Peyer's patch (tissue), 4 donors: Measurements from ENCODE around the gene TLK1. TPM values are rescaled to one million over a fixed set of nuclear protein-coding genes. Genes with fewer than 3 reads are reported as not detected.
A peak's percentile ranks its signal among the peaks of the same experiment; 100 is the strongest.

ENCODE experiments used
- DNase-seq, 3 donors: peaks; one replicate each; pipeline ENCODE4 v3.0.0-alpha.2; 2017 to 2019
- H3K27ac ChIP-seq, 4 donors: fragments of 200-600 bp; sonication (generic); one replicate each; pipeline ENCODE4 v1.5.1; 2016 to 2019
- H3K27me3 ChIP-seq, 2 donors: fragments of 200-600 bp; sonication (generic); one replicate each; pipeline ENCODE4 v1.5.1; 2019
- H3K36me3 ChIP-seq, 3 donors: fragments of 200-600 bp; sonication (generic); one replicate each; pipeline ENCODE4 v1.5.1; 2016 to 2019
- H3K4me1 ChIP-seq, 4 donors: fragments of 200-600 bp; sonication (generic); one replicate each; pipeline ENCODE4 v1.5.1; 2016 to 2019
- H3K4me3 ChIP-seq, 4 donors: fragments of 200-600 bp; sonication (generic); 1 replicate in 3 of 4; 2 replicates in 1 of 4; pipeline ENCODE4 v1.5.1; 2016 to 2019; ENCODE audit warnings: mild to moderate bottlenecking in 1 of 4
- H3K9me3 ChIP-seq, 4 donors: fragments of 200-600 bp; sonication (generic); one replicate each; pipeline ENCODE4 v1.5.1; 2016 to 2019; ENCODE audit warnings: mild to moderate bottlenecking in 1 of 4
- POLR2A ChIP-seq, 2 donors: fragments of 450-650 bp; IDR thresholded peaks; one replicate each; pipeline ENCODE4 v1.5.1; 2017; ENCODE audit warnings: antibody characterized with exemption in 2 of 2, mild to moderate bottlenecking in 2 of 2, moderate library complexity in 2 of 2
- total RNA-seq, 4 donors: library from RNA; depleted of rRNA; stranded (reverse); fragments of >200 nt; gene quantifications; one replicate each; pipeline ENCODE4 v1.1.0, GENCODE V29; 2016
- TF ChIP-seq, protein P1 (sequence below), 6 experiments: fragments of 450-650 bp in 4 of 6; fragments of 200-600 bp in 2 of 6; sonication (generic) in 1 of 6; IDR thresholded peaks; one replicate each; pipeline ENCODE4 v1.5.1; 2017 to 2019; ENCODE audit warnings: antibody characterized with exemption in 6 of 6, mild to moderate bottlenecking in 3 of 6, moderate library complexity in 1 of 6

The TLK1 gene
- total RNA-seq, 4 donors from 2014 or later, result 26.4 to 99.0 (median 45.0) TPM

DNA sequence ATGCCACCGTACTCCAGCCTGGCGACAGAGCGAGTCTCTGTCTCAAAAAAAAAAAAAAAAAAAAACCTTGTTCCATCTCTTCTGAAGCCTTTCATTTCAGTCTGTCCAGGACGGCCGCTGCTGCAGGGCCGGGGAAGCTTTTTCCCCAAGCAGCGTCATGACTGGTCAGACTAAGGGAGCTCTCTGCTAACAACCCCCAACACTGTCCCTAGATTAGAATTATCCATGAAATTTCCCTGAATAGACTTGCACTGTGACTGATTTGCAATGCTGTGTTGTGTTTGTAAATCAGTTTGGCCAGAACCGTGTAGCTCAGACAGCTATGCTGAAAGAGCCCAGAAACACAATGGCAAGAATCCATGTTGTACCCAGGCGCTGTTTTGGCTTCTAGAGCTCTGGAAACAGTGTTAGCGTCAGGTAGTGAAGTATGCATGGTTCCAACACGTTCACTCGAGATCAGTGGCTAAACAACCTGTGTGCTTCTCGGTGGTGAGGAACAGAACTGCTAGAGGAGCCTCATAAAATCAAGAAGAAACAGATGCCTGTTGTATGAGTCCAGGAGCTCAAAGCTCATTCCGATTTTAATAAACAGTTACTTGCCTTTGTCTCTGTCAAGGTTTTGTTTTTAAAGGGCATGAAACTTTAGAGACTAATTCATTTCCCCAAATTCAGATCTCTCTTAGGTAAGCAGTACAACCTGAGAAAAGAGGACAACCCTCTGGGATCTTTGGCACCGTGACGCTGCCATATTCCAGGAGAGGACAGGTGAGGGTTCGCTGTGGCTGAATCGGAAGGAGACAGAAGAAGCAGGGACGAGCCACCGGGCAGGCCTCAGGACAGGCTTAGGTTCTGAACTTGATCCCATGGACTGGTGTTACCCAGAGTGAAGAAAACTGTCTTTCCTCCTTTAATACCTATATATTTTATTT lies 188.1 kb downstream of the TLK1 start:
- Histone ChIP-seq H3K27me3 (no peaks in the 10 kb centered on the region), H3K36me3 (peaks cover 0 to under 1% (median 0%) of the 10 kb centered on the region in 3 donors), H3K9me3 (no peaks in the 10 kb centered on the region), H3K4me1 (peaks cover 0 to 9% (median 0%) of the 10 kb centered on the region in 4 donors), H3K4me3 (peak overlapping the region in 3 of 4 donors; percentile 54 to 78 (median 66)), H3K27ac (peak overlapping the region in 1 of 4 donors; percentile 77)
- TF ChIP-seq, protein P1, sequence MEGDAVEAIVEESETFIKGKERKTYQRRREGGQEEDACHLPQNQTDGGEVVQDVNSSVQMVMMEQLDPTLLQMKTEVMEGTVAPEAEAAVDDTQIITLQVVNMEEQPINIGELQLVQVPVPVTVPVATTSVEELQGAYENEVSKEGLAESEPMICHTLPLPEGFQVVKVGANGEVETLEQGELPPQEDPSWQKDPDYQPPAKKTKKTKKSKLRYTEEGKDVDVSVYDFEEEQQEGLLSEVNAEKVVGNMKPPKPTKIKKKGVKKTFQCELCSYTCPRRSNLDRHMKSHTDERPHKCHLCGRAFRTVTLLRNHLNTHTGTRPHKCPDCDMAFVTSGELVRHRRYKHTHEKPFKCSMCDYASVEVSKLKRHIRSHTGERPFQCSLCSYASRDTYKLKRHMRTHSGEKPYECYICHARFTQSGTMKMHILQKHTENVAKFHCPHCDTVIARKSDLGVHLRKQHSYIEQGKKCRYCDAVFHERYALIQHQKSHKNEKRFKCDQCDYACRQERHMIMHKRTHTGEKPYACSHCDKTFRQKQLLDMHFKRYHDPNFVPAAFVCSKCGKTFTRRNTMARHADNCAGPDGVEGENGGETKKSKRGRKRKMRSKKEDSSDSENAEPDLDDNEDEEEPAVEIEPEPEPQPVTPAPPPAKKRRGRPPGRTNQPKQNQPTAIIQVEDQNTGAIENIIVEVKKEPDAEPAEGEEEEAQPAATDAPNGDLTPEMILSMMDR (IDR thresholded peaks at IDR 0.05), result no peak
- no peak for TF ChIP-seq POLR2A (IDR thresholded peaks at IDR 0.05)
- no peak for DNase-seq

DNA sequence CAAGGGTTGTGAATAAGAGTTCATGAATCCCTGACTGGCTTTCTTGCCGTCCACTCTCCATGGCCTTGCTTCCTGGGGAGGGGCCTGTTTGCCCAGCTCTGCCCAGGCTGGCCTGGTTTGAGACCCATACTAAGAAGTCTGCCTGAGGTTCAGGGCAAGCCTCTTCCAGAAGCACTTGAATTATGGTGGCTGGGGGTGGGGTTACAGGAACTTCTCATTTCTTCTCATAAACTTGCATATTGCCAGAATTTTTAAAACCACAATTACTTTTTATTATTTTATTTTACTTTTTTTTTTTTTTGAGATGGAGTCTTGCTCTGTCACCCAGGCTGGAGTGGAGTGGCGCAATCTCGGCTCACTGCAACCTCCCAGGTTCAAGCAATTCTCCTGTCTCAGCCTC lies 189.6 kb downstream of the TLK1 start:
- Histone ChIP-seq H3K9me3 (no peaks in the 10 kb centered on the region), H3K27me3 (no peaks in the 10 kb centered on the region), H3K4me1 (peaks cover 0 to 9% (median 0%) of the 10 kb centered on the region in 4 donors), H3K27ac (no peak overlapping the region), H3K4me3 (no peak overlapping the region), H3K36me3 (peaks cover 0 to 16% (median 0%) of the 10 kb centered on the region in 3 donors)
- no peak for TF ChIP-seq POLR2A (IDR thresholded peaks at IDR 0.05)
- no peak for DNase-seq

DNA sequence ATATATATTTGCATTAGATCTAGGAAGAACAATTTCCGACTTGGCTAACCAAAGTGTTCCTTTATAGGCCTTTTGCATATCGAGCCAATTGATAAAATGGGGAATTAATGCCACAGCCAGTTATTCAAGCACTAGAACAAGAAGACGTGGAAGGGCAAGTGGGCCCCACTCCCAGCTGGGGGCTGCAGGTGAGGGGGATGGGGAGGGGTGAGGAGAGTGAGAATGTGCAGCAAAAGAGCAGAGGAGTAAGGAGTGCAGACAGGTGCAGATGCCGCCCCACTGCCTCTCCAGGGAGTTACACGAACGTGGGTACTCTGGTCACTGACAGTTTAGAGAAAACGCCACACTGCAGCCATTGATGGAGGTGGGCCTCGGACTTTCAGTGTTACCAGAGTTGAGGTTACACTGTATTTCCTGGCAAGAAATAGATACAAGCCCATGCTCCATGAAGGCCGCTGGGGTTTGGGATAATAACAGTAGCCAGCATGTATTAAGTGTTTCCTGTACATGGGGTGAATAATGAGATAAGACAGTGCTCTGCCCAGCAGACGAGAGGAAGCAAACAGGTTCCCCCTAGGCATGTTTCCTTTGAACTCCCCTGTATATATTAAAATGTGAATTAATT lies 190.7 kb downstream of the TLK1 start:
- Histone ChIP-seq H3K4me1 (peaks cover 0 to 9% (median 0%) of the 10 kb centered on the region in 4 donors), H3K36me3 (peaks cover 0 to 27% (median 0%) of the 10 kb centered on the region in 3 donors), H3K27ac (no peak overlapping the region), H3K27me3 (no peaks in the 10 kb centered on the region), H3K4me3 (no peak overlapping the region), H3K9me3 (no peaks in the 10 kb centered on the region)
- TF ChIP-seq POLR2A (IDR thresholded peaks at IDR 0.05), result no peak
- TF ChIP-seq, protein P1 (IDR thresholded peaks at IDR 0.05), result no peak
- no peak for DNase-seq

GRCh38 chr2:170969030-170969429 lies 191.7 kb downstream of the TLK1 start:
- H3K4me1 ChIP-seq, result peaks cover 0 to 8% (median 0%) of the 10 kb centered on the region in 4 donors
- no peaks in the 10 kb centered on the region for H3K9me3 ChIP-seq
- no peaks in the 10 kb centered on the region for H3K27me3 ChIP-seq
- no peak overlapping the region for H3K4me3 ChIP-seq
- DNase-seq, result no peak
- H3K36me3 ChIP-seq, result peaks cover 0 to 36% (median 0%) of the 10 kb centered on the region in 3 donors
- no peak for TF ChIP-seq POLR2A (IDR thresholded peaks at IDR 0.05)
- TF ChIP-seq, protein P1 (IDR thresholded peaks at IDR 0.05), result no peak
- H3K27ac ChIP-seq, result no peak overlapping the region

GRCh38 chr2:170968205-170969003 lies 192.3 kb downstream of the TLK1 start:
- TF ChIP-seq, protein P1 (IDR thresholded peaks at IDR 0.05), result no peak
- TF ChIP-seq POLR2A (IDR thresholded peaks at IDR 0.05), result no peak
- Histone ChIP-seq H3K36me3 (peaks cover 0 to 42% (median 0%) of the 10 kb centered on the region in 3 donors), H3K4me1 (peaks cover 0 to 4% (median 0%) of the 10 kb centered on the region in 4 donors), H3K27me3 (no peaks in the 10 kb centered on the region), H3K9me3 (no peaks in the 10 kb centered on the region), H3K4me3 (no peak overlapping the region), H3K27ac (no peak overlapping the region)
- no peak for DNase-seq
